Liver (tissue), 3 donors: ENCODE results near the gene PIGM.

Experiments used
- EGR1 ChIP-seq, 2 donors: IDR thresholded peaks; 2 replicates each; pipeline ENCODE4 v1.6.1; 2016 to 2018; ENCODE audit warnings: antibody characterized with exemption in 2 of 2, low read depth in 2 of 2
- RXRA ChIP-seq, 2 donors: IDR thresholded peaks; 2 replicates each; pipeline ENCODE4 v1.6.1; 2017 to 2018; ENCODE audit warnings: antibody characterized with exemption in 2 of 2, mild to moderate bottlenecking in 1 of 2
- SP1 ChIP-seq: IDR thresholded peaks from 2 replicates; pipeline ENCODE4 v1.6.1; 2018; ENCODE audit warnings: antibody characterized with exemption, mild to moderate bottlenecking
- TAF1 ChIP-seq: conservative IDR thresholded peaks from 2 replicates; pipeline ENCODE4 v1.6.1; 2016; ENCODE audit warnings: antibody characterized with exemption, mild to moderate bottlenecking
- YY1 ChIP-seq: IDR thresholded peaks from 2 replicates; pipeline ENCODE4 v1.6.1; 2016; ENCODE audit warnings: antibody characterized with exemption, mild to moderate bottlenecking
- TF ChIP-seq, protein P1 (sequence below): fragments of 150-350 bp; IDR thresholded peaks from 2 replicates; pipeline ENCODE4 v1.5.1; 2017; ENCODE audit warnings: improper control_type of control experiment, low read depth, low read length; ENCODE audit not compliant: missing input control
- TF ChIP-seq, protein P2 (sequence below): IDR thresholded peaks from 2 replicates; pipeline ENCODE4 v1.6.1; 2016; ENCODE audit warnings: antibody characterized with exemption
- TF ChIP-seq, protein P3 (sequence below): IDR thresholded peaks from 2 replicates; pipeline ENCODE4 v1.6.1; 2016; ENCODE audit warnings: antibody characterized with exemption, mild to moderate bottlenecking
- donor health status: healthy.
- donor health status: healthy.

DNA sequence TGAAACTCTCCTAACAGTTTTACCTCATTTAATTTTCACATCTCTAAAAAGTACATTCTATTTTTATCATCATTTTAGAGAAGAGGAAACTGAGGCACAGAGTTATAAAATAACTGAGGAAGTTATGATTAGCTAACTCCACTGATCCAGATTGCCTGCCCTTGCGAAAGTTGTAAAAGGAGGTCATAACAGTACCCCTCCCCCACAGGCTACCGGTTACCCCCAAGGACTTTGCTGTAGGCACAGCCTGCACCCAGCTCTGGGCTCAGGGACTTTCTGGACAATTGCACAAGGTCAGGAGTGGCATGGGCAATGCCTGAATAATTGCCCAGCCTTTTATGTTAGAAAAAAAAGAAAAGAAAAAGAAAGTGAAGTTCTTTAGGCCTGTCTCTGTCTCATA lies 22.7 kb downstream of the PIGM start:
- TF ChIP-seq TAF1 (no peak), SP1 (no peak), RXRA (IDR thresholded peaks at IDR 0.05) (no peak), EGR1 (IDR thresholded peaks at IDR 0.05; ENCODE audit: low read depth in 2 of 2) (no peak), YY1 (no peak)
- TF ChIP-seq, protein P1, sequence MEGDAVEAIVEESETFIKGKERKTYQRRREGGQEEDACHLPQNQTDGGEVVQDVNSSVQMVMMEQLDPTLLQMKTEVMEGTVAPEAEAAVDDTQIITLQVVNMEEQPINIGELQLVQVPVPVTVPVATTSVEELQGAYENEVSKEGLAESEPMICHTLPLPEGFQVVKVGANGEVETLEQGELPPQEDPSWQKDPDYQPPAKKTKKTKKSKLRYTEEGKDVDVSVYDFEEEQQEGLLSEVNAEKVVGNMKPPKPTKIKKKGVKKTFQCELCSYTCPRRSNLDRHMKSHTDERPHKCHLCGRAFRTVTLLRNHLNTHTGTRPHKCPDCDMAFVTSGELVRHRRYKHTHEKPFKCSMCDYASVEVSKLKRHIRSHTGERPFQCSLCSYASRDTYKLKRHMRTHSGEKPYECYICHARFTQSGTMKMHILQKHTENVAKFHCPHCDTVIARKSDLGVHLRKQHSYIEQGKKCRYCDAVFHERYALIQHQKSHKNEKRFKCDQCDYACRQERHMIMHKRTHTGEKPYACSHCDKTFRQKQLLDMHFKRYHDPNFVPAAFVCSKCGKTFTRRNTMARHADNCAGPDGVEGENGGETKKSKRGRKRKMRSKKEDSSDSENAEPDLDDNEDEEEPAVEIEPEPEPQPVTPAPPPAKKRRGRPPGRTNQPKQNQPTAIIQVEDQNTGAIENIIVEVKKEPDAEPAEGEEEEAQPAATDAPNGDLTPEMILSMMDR = no peak
- TF ChIP-seq, protein P2, sequence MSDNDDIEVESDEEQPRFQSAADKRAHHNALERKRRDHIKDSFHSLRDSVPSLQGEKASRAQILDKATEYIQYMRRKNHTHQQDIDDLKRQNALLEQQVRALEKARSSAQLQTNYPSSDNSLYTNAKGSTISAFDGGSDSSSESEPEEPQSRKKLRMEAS = no peak
- TF ChIP-seq, protein P3, sequence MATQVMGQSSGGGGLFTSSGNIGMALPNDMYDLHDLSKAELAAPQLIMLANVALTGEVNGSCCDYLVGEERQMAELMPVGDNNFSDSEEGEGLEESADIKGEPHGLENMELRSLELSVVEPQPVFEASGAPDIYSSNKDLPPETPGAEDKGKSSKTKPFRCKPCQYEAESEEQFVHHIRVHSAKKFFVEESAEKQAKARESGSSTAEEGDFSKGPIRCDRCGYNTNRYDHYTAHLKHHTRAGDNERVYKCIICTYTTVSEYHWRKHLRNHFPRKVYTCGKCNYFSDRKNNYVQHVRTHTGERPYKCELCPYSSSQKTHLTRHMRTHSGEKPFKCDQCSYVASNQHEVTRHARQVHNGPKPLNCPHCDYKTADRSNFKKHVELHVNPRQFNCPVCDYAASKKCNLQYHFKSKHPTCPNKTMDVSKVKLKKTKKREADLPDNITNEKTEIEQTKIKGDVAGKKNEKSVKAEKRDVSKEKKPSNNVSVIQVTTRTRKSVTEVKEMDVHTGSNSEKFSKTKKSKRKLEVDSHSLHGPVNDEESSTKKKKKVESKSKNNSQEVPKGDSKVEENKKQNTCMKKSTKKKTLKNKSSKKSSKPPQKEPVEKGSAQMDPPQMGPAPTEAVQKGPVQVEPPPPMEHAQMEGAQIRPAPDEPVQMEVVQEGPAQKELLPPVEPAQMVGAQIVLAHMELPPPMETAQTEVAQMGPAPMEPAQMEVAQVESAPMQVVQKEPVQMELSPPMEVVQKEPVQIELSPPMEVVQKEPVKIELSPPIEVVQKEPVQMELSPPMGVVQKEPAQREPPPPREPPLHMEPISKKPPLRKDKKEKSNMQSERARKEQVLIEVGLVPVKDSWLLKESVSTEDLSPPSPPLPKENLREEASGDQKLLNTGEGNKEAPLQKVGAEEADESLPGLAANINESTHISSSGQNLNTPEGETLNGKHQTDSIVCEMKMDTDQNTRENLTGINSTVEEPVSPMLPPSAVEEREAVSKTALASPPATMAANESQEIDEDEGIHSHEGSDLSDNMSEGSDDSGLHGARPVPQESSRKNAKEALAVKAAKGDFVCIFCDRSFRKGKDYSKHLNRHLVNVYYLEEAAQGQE = no peak
